Activated naive CD8-positive, alpha-beta T cell treated with anti-CD3 and anti-CD28 coated beads for 36 hours (primary cell): ENCODE results near the gene ITGBL1. TPM values are rescaled to one million over a fixed set of nuclear protein-coding genes. Genes with fewer than 3 reads are reported as not detected.
"Not testable (repeated sequence)": the region's sequence is repeated elsewhere in the genome, so short reads cannot be mapped to it uniquely, and the experiment has no call there.

Experiments used
- DNase-seq: peaks from one replicate; pipeline ENCODE4 v3.0.0; 2021
- H3K27ac Mint-ChIP-seq: one replicate; pipeline ENCODE4 v1.8.0; 2022; ENCODE audit warnings: mild to moderate bottlenecking, moderate library complexity, mixed read lengths
- H3K27me3 Mint-ChIP-seq: one replicate; pipeline ENCODE4 v1.8.0; 2022; ENCODE audit warnings: mild to moderate bottlenecking, mixed read lengths
- H3K36me3 Mint-ChIP-seq: one replicate; pipeline ENCODE4 v1.8.0; 2021; ENCODE audit warnings: mild to moderate bottlenecking, mixed read lengths
- H3K4me1 Mint-ChIP-seq: one replicate; pipeline ENCODE4 v1.8.0; 2021; ENCODE audit warnings: mixed read lengths
- H3K4me3 Mint-ChIP-seq: one replicate; pipeline ENCODE4 v1.8.0; 2022; ENCODE audit warnings: mild to moderate bottlenecking, moderate library complexity, mixed read lengths
- H3K9me3 Mint-ChIP-seq: one replicate; pipeline ENCODE4 v1.8.0; 2022; ENCODE audit warnings: mixed read lengths
- total RNA-seq, 2 experiments: library from RNA; stranded (reverse); gene quantifications; one replicate each; pipeline ENCODE4 v1.2.3, GENCODE V29; 2021

Gene ITGBL1
- total RNA-seq, 2 experiments from 2014 or later = not detected

GRCh38 chr13:101516262-101516661 lies 63.8 kb downstream of the ITGBL1 start:
- H3K36me3 Mint-ChIP-seq = no peaks in the 10 kb centered on the region
- peaks cover 15% of the 10 kb centered on the region for H3K4me1 Mint-ChIP-seq
- H3K27ac Mint-ChIP-seq = no peak overlapping the region
- H3K9me3 Mint-ChIP-seq = no peaks in the 10 kb centered on the region
- DNase-seq = no peak
- peaks cover 7% of the 10 kb centered on the region for H3K27me3 Mint-ChIP-seq
- H3K4me3 Mint-ChIP-seq = no peak overlapping the region

GRCh38 chr13:101520672-101521071 lies 68.2 kb downstream of the ITGBL1 start:
- Mint-ChIP-seq H3K4me3 (no peak overlapping the region), H3K27ac (no peak overlapping the region), H3K9me3 (no peaks in the 10 kb centered on the region), H3K4me1 (peaks cover 17% of the 10 kb centered on the region), H3K36me3 (no peaks in the 10 kb centered on the region), H3K27me3 (no peaks in the 10 kb centered on the region)
- peak; percentile 10 for DNase-seq

GRCh38 chr13:101521371-101521770 lies 68.9 kb downstream of the ITGBL1 start:
- no peak for DNase-seq
- H3K4me1 Mint-ChIP-seq = peaks cover 15% of the 10 kb centered on the region
- H3K27ac Mint-ChIP-seq = no peak overlapping the region
- no peaks in the 10 kb centered on the region for H3K9me3 Mint-ChIP-seq
- no peak overlapping the region for H3K4me3 Mint-ChIP-seq
- H3K27me3 Mint-ChIP-seq = no peaks in the 10 kb centered on the region
- H3K36me3 Mint-ChIP-seq = no peaks in the 10 kb centered on the region

- peaks cover 15% of the 10 kb centered on the region for H3K4me1 Mint-ChIP-seq
- no peaks in the 10 kb centered on the region for H3K27me3 Mint-ChIP-seq
- H3K4me3 Mint-ChIP-seq = no peak overlapping the region
- no peaks in the 10 kb centered on the region for H3K36me3 Mint-ChIP-seq
- no peak overlapping the region for H3K27ac Mint-ChIP-seq
- no peak for DNase-seq
- H3K9me3 Mint-ChIP-seq = no peaks in the 10 kb centered on the region
Observed at GRCh38 chr13:101522607-101523006, 70.1 kb downstream of the ITGBL1 start.

- no peak for DNase-seq
- Mint-ChIP-seq H3K27me3 (no peaks in the 10 kb centered on the region), H3K36me3 (no peaks in the 10 kb centered on the region), H3K27ac (no peak overlapping the region), H3K4me3 (no peak overlapping the region), H3K4me1 (peaks cover 15% of the 10 kb centered on the region), H3K9me3 (no peaks in the 10 kb centered on the region)
Observed at GRCh38 chr13:101523154-101524131, 71.0 kb downstream of the ITGBL1 start.

- Mint-ChIP-seq H3K27me3 (peaks cover 15% of the 10 kb centered on the region), H3K4me3 (no peak overlapping the region), H3K9me3 (no peaks in the 10 kb centered on the region), H3K36me3 (no peaks in the 10 kb centered on the region), H3K4me1 (peaks cover 5% of the 10 kb centered on the region), H3K27ac (no peak overlapping the region)
- no peak for DNase-seq
Observed at GRCh38 chr13:101527130-101527529, 74.7 kb downstream of the ITGBL1 start.

GRCh38 chr13:101529422-101529821 lies 76.9 kb downstream of the ITGBL1 start:
- no peaks in the 10 kb centered on the region for H3K36me3 Mint-ChIP-seq
- H3K9me3 Mint-ChIP-seq = no peaks in the 10 kb centered on the region
- H3K4me1 Mint-ChIP-seq = peaks cover 5% of the 10 kb centered on the region
- no peak overlapping the region for H3K27ac Mint-ChIP-seq
- H3K4me3 Mint-ChIP-seq = no peak overlapping the region
- no peak for DNase-seq
- peaks cover 15% of the 10 kb centered on the region for H3K27me3 Mint-ChIP-seq

GRCh38 chr13:101530293-101530692 lies 77.8 kb downstream of the ITGBL1 start:
- no peak overlapping the region for H3K4me3 Mint-ChIP-seq
- H3K27ac Mint-ChIP-seq = no peak overlapping the region
- H3K36me3 Mint-ChIP-seq = no peaks in the 10 kb centered on the region
- H3K4me1 Mint-ChIP-seq = peaks cover 5% of the 10 kb centered on the region
- DNase-seq = no peak
- no peaks in the 10 kb centered on the region for H3K9me3 Mint-ChIP-seq
- peaks cover 15% of the 10 kb centered on the region for H3K27me3 Mint-ChIP-seq

GRCh38 chr13:101535192-101535746 lies 82.8 kb downstream of the ITGBL1 start:
- no peaks in the 10 kb centered on the region for H3K36me3 Mint-ChIP-seq
- DNase-seq = no peak

GRCh38 chr13:101536079-101536478 lies 83.6 kb downstream of the ITGBL1 start:
- no peaks in the 10 kb centered on the region for H3K4me1 Mint-ChIP-seq
- H3K36me3 Mint-ChIP-seq = no peaks in the 10 kb centered on the region
- no peak overlapping the region for H3K27ac Mint-ChIP-seq
- no peak overlapping the region for H3K4me3 Mint-ChIP-seq
- H3K9me3 Mint-ChIP-seq = no peaks in the 10 kb centered on the region
- H3K27me3 Mint-ChIP-seq = peaks cover 3% of the 10 kb centered on the region
- no peak for DNase-seq

More at GRCh38 chr13:101535192-101535746, 82.8 kb downstream of the ITGBL1 start:
- no peak overlapping the region for H3K27ac Mint-ChIP-seq
- H3K4me1 Mint-ChIP-seq = no peaks in the 10 kb centered on the region
- H3K4me3 Mint-ChIP-seq = no peak overlapping the region
- H3K9me3 Mint-ChIP-seq = no peaks in the 10 kb centered on the region
- H3K27me3 Mint-ChIP-seq = peaks cover 3% of the 10 kb centered on the region

- not testable (repeated sequence) for H3K27ac Mint-ChIP-seq, H3K36me3 Mint-ChIP-seq, H3K9me3 Mint-ChIP-seq, DNase-seq, H3K4me1 Mint-ChIP-seq, H3K4me3 Mint-ChIP-seq
- peaks cover 22% of the 10 kb centered on the region for H3K27me3 Mint-ChIP-seq
Observed at GRCh38 chr13:101544544-101544943, 92.1 kb downstream of the ITGBL1 start.

- Mint-ChIP-seq H3K4me3 (no peak overlapping the region), H3K27ac (no peak overlapping the region), H3K36me3 (no peaks in the 10 kb centered on the region), H3K27me3 (peaks cover 22% of the 10 kb centered on the region), H3K4me1 (no peaks in the 10 kb centered on the region), H3K9me3 (peaks cover 2% of the 10 kb centered on the region)
- DNase-seq = no peak
Observed at GRCh38 chr13:101544979-101545378, 92.5 kb downstream of the ITGBL1 start.

GRCh38 chr13:101545521-101545920 lies 93.0 kb downstream of the ITGBL1 start:
- no peak overlapping the region for H3K4me3 Mint-ChIP-seq
- H3K36me3 Mint-ChIP-seq = no peaks in the 10 kb centered on the region
- peaks cover 22% of the 10 kb centered on the region for H3K27me3 Mint-ChIP-seq
- H3K4me1 Mint-ChIP-seq = no peaks in the 10 kb centered on the region
- H3K9me3 Mint-ChIP-seq = peaks cover 2% of the 10 kb centered on the region
- no peak for DNase-seq
- no peak overlapping the region for H3K27ac Mint-ChIP-seq

GRCh38 chr13:101552286-101552685 lies 99.8 kb downstream of the ITGBL1 start:
- DNase-seq = no peak
- Mint-ChIP-seq H3K4me3 (no peak overlapping the region), H3K4me1 (no peaks in the 10 kb centered on the region), H3K9me3 (no peaks in the 10 kb centered on the region), H3K27ac (no peak overlapping the region), H3K27me3 (peaks cover 6% of the 10 kb centered on the region), H3K36me3 (no peaks in the 10 kb centered on the region)

- no peaks in the 10 kb centered on the region for H3K36me3 Mint-ChIP-seq
- peaks cover 7% of the 10 kb centered on the region for H3K27me3 Mint-ChIP-seq
- no peak overlapping the region for H3K4me3 Mint-ChIP-seq
- H3K27ac Mint-ChIP-seq = no peak overlapping the region
- no peak for DNase-seq
- H3K9me3 Mint-ChIP-seq = no peaks in the 10 kb centered on the region
- no peaks in the 10 kb centered on the region for H3K4me1 Mint-ChIP-seq
Observed at GRCh38 chr13:101552786-101553185, 100.3 kb downstream of the ITGBL1 start.
